ENCODE results near the gene ADAM12.

DNA sequence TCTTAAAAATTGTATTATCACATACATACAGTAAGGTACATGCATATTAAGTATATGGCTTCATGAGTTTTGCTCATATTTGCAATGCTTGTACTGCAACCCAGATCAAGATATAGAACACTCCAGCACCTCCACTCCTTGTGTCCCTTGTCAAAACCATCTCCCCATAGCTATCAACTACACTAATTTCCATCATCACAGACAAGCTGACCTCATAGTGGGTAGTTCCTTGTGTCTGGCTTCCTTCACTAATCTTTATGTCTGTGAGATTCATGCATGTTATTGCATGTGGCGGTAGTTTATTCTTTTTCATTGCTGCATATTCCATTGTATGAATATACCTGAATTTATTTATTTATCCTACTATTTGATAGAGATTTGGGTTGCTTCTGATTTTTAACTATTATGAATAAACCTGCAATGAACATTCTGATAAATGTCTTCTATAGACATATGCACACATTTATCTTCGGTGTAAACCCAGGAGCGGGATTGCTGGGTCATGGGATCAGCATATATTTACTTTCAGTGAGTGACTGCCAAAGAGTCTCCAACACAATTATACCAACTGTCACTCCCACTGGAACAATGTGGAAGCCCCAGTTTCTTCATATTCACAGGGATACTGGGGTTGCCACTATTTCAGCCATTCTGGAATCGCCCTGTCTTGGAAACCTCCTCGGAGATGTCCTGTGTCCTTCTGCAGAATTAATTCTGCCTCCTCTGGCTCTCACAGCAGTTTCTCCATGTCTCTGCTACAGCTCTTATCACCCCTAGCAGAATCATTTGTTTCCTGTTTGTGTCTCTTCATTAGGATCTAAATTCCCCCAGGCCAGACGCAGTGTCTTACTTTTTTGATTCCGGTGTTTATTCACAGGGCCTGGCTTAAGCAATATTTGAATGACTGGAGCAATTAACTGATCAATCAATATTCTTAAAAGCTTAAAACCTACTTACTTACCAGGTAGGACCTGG is 14.7 kb upstream of the ADAM12 start:
- TF ChIP-seq, protein P1, sequence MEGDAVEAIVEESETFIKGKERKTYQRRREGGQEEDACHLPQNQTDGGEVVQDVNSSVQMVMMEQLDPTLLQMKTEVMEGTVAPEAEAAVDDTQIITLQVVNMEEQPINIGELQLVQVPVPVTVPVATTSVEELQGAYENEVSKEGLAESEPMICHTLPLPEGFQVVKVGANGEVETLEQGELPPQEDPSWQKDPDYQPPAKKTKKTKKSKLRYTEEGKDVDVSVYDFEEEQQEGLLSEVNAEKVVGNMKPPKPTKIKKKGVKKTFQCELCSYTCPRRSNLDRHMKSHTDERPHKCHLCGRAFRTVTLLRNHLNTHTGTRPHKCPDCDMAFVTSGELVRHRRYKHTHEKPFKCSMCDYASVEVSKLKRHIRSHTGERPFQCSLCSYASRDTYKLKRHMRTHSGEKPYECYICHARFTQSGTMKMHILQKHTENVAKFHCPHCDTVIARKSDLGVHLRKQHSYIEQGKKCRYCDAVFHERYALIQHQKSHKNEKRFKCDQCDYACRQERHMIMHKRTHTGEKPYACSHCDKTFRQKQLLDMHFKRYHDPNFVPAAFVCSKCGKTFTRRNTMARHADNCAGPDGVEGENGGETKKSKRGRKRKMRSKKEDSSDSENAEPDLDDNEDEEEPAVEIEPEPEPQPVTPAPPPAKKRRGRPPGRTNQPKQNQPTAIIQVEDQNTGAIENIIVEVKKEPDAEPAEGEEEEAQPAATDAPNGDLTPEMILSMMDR (IDR thresholded peaks at IDR 0.05), result no peak
- no peak for TF ChIP-seq POLR2A (IDR thresholded peaks at IDR 0.05)
